GM21423 (cell line): ENCODE measurements around the gene PRPF19.

Experiments
- ATAC-seq: cut with Tn5 transposase; IDR thresholded peaks from one replicate; pipeline ENCODE4 v1.9.1; 2021; ENCODE audit warnings: mild to moderate bottlenecking, moderate library complexity; ENCODE audit not compliant: unreplicated experiment

The PRPF19 gene

GRCh38 chr11:60924110-60924905 lies 17.9 kb upstream of the PRPF19 start, which contains the start of gene TMEM132A:
TSS of gene TMEM132A (plus strand) at chr11:60924460. CDS start at chr11:60924634, 174 bp downstream.
- ATAC-seq: peak; percentile 38

GRCh38 chr11:60923800-60924109 lies 17.4 kb upstream of the PRPF19 start:
- no peak for ATAC-seq

GRCh38 chr11:60923326-60923725 lies 16.9 kb upstream of the PRPF19 start:
- ATAC-seq: no peak

GRCh38 chr11:60922906-60923305 lies 16.5 kb upstream of the PRPF19 start:
- ATAC-seq: no peak

GRCh38 chr11:60921777-60922335 lies 15.5 kb upstream of the PRPF19 start:
- ATAC-seq: no peak

- no peak for ATAC-seq
Measured at GRCh38 chr11:60921259-60921658, 14.9 kb upstream of the PRPF19 start.

- ATAC-seq: no peak
Measured at GRCh38 chr11:60919956-60920355, 13.6 kb upstream of the PRPF19 start.

- no peak for ATAC-seq
Measured at GRCh38 chr11:60919320-60919719, 12.9 kb upstream of the PRPF19 start.

GRCh38 chr11:60918939-60919265 lies 12.5 kb upstream of the PRPF19 start:
- ATAC-seq: no peak

GRCh38 chr11:60918251-60918938 lies 12.0 kb upstream of the PRPF19 start:
- no peak for ATAC-seq

- no peak for ATAC-seq
Measured at GRCh38 chr11:60917267-60917666, 10.9 kb upstream of the PRPF19 start.

- no peak for ATAC-seq
Measured at GRCh38 chr11:60916669-60917206, 10.4 kb upstream of the PRPF19 start.

- ATAC-seq: peak; percentile 50
Measured at GRCh38 chr11:60915248-60915914, 9.0 kb upstream of the PRPF19 start.

- peak; percentile 2 for ATAC-seq
Measured at GRCh38 chr11:60914633-60915247, 8.4 kb upstream of the PRPF19 start.

- ATAC-seq: peak; percentile 33
Measured at GRCh38 chr11:60913793-60914632, 7.6 kb upstream of the PRPF19 start, which contains the start of gene TMEM109. TSS of gene TMEM109 (plus strand) at chr11:60914158. CDS start at chr11:60919694, 5,536 bp downstream.

- ATAC-seq: no peak
Measured at GRCh38 chr11:60912851-60913528, 6.6 kb upstream of the PRPF19 start.

- no peak for ATAC-seq
Measured at GRCh38 chr11:60912223-60912850, 6.0 kb upstream of the PRPF19 start.

GRCh38 chr11:60910711-60911380 lies 4.5 kb upstream of the PRPF19 start:
- ATAC-seq: no peak
